Breast epithelium (tissue), 4 donors: ENCODE measurements around the gene TBPL2. TPM values are rescaled to one million over a fixed set of nuclear protein-coding genes. Genes with fewer than 3 reads are reported as not detected.

ENCODE experiments used
- DNase-seq, 2 donors: peaks; one replicate each; pipeline ENCODE4 v3.0.0-alpha.2; 2019; ENCODE audit warnings: low spot score in 2 of 2
- H3K27ac ChIP-seq, 2 donors: fragments of 200-600 bp; sonication (generic) in 1 of 2; one replicate each; pipeline ENCODE4 v1.5.1; 2016 to 2019; ENCODE audit warnings: mild to moderate bottlenecking in 1 of 2
- H3K27me3 ChIP-seq, 2 donors: fragments of 200-600 bp; sonication (generic) in 1 of 2; one replicate each; pipeline versions ENCODE4 v1.5.1 to v1.6.0; 2017 to 2019; ENCODE audit warnings: control low read depth in 1 of 2, mild to moderate bottlenecking in 1 of 2
- H3K36me3 ChIP-seq: fragments of 200-600 bp; one replicate; pipeline ENCODE4 v1.5.1; 2019
- H3K4me1 ChIP-seq, 2 donors: fragments of 200-600 bp; sonication (generic); one replicate each; pipeline ENCODE4 v1.5.1; 2016 to 2019; ENCODE audit warnings: control low read depth in 1 of 2
- H3K4me3 ChIP-seq, 3 donors: fragments of 200-600 bp; sonication (generic); 1 replicate in 2 of 3; 2 replicates in 1 of 3; pipeline ENCODE4 v1.5.1; 2016 to 2019; ENCODE audit warnings: mild to moderate bottlenecking in 3 of 3, moderate library complexity in 2 of 3
- H3K9me3 ChIP-seq, 2 donors: fragments of 200-600 bp; sonication (generic) in 1 of 2; one replicate each; pipeline ENCODE4 v1.5.1; 2016 to 2019; ENCODE audit warnings: control low read depth in 1 of 2
- CTCF ChIP-seq, 3 donors: fragments of 450-650 bp; IDR thresholded peaks; one replicate each; pipeline ENCODE4 v1.5.1; 2016 to 2017; ENCODE audit warnings: antibody characterized with exemption in 3 of 3, mild to moderate bottlenecking in 3 of 3, moderate library complexity in 3 of 3
- POLR2A ChIP-seq: fragments of 450-650 bp; IDR thresholded peaks from one replicate; pipeline ENCODE4 v1.6.1; 2016; ENCODE audit warnings: antibody characterized with exemption, mild to moderate bottlenecking, moderate library complexity
- POLR2AphosphoS5 ChIP-seq, 3 donors: sonication (generic); formaldehyde crosslinking; IDR thresholded peaks; one replicate each; pipeline ENCODE4 v1.6.1; 2017; ENCODE audit warnings: antibody characterized with exemption in 3 of 3
- intact Hi-C: fragments of 100-400 bp; cut with DNase I; formaldehyde crosslinking; loops from one replicate; pipeline ENCODE4 v1.15.1; 2023; ENCODE audit warnings: low total_unique reads
- total RNA-seq, 3 donors: library from RNA; depleted of rRNA; stranded (reverse); fragments of >200 nt; gene quantifications; one replicate each; pipeline ENCODE4 v1.1.0, GENCODE V29; 2016

TBPL2 gene
- total RNA-seq, 3 donors from 2014 or later, result not detected

GRCh38 chr14:55389330-55389729 lies 51.1 kb downstream of the TBPL2 start:
- H3K9me3 ChIP-seq, result no peaks in the 10 kb centered on the region
- no peak overlapping the region for H3K4me3 ChIP-seq
- no peaks in the 10 kb centered on the region for H3K36me3 ChIP-seq
- H3K27me3 ChIP-seq, result no peaks in the 10 kb centered on the region
- H3K27ac ChIP-seq, result no peak overlapping the region
- DNase-seq, result no peak
- intact Hi-C loops, result no loop called here
- H3K4me1 ChIP-seq, result no peaks in the 10 kb centered on the region
- TF ChIP-seq CTCF (IDR thresholded peaks at IDR 0.05), result no peak
- TF ChIP-seq POLR2A, result no peak
- TF ChIP-seq POLR2AphosphoS5 (IDR thresholded peaks at IDR 0.05), result no peak

- intact Hi-C loops, result no loop called here
Observed at GRCh38 chr14:55388160-55388559, 52.3 kb downstream of the TBPL2 start.

GRCh38 chr14:55387121-55387520 lies 53.3 kb downstream of the TBPL2 start:
- H3K9me3 ChIP-seq, result no peaks in the 10 kb centered on the region
- no peak for DNase-seq
- no peak overlapping the region for H3K27ac ChIP-seq
- no peak overlapping the region for H3K4me3 ChIP-seq
- no peak for TF ChIP-seq CTCF (IDR thresholded peaks at IDR 0.05)
- no peak for TF ChIP-seq POLR2AphosphoS5 (IDR thresholded peaks at IDR 0.05)
- TF ChIP-seq POLR2A, result no peak
- H3K27me3 ChIP-seq, result no peaks in the 10 kb centered on the region
- no peaks in the 10 kb centered on the region for H3K4me1 ChIP-seq
- intact Hi-C loops, result no loop called here
- H3K36me3 ChIP-seq, result no peaks in the 10 kb centered on the region

More at GRCh38 chr14:55388160-55388559, 52.3 kb downstream of the TBPL2 start:
- no peak for TF ChIP-seq POLR2AphosphoS5 (IDR thresholded peaks at IDR 0.05)
- no peak for TF ChIP-seq CTCF (IDR thresholded peaks at IDR 0.05)
- TF ChIP-seq POLR2A, result no peak
- H3K4me1 ChIP-seq, result no peaks in the 10 kb centered on the region
- DNase-seq, result no peak
- no peak overlapping the region for H3K4me3 ChIP-seq
- no peaks in the 10 kb centered on the region for H3K36me3 ChIP-seq
- no peak overlapping the region for H3K27ac ChIP-seq
- H3K27me3 ChIP-seq, result no peaks in the 10 kb centered on the region
- no peaks in the 10 kb centered on the region for H3K9me3 ChIP-seq

GRCh38 chr14:55386037-55386808 lies 54.2 kb downstream of the TBPL2 start:
- Histone ChIP-seq H3K4me3 (no peak overlapping the region), H3K4me1 (no peaks in the 10 kb centered on the region), H3K27ac (no peak overlapping the region), H3K9me3 (no peaks in the 10 kb centered on the region), H3K27me3 (no peaks in the 10 kb centered on the region), H3K36me3 (no peaks in the 10 kb centered on the region)
- intact Hi-C loops, result no loop called here
- DNase-seq, result no peak
- TF ChIP-seq POLR2A (no peak), POLR2AphosphoS5 (IDR thresholded peaks at IDR 0.05) (no peak), CTCF (IDR thresholded peaks at IDR 0.05) (no peak)

GRCh38 chr14:55384536-55384935 lies 55.9 kb downstream of the TBPL2 start:
- Histone ChIP-seq H3K27ac (no peak overlapping the region), H3K36me3 (no peaks in the 10 kb centered on the region), H3K4me3 (no peak overlapping the region), H3K4me1 (no peaks in the 10 kb centered on the region), H3K9me3 (no peaks in the 10 kb centered on the region), H3K27me3 (no peaks in the 10 kb centered on the region)
- TF ChIP-seq POLR2AphosphoS5 (IDR thresholded peaks at IDR 0.05) (no peak), POLR2A (no peak), CTCF (IDR thresholded peaks at IDR 0.05) (no peak)
- intact Hi-C loops, result no loop called here
- no peak for DNase-seq
